ENCODE measurements around the gene TMEM69. TPM values are rescaled to one million over a fixed set of nuclear protein-coding genes. Genes with fewer than 3 reads are reported as not detected.
A peak's percentile ranks its signal among the peaks of the same experiment; 100 is the strongest.

The TMEM69 gene
- total RNA-seq, 6 experiments from 2014 or later: 7.5 to 17.5 (median 10.0) TPM

GRCh38 chr1:45679123-45679522 lies 8.9 kb upstream of the TMEM69 start:
- no peaks in the 10 kb centered on the region for H3K27me3 ChIP-seq
- no peak overlapping the region for H3K4me3 ChIP-seq
- TF ChIP-seq POLR2A (IDR thresholded peaks at IDR 0.05) (no peak), CTCF (IDR thresholded peaks at IDR 0.05) (no peak)
- no peaks in the 10 kb centered on the region for H3K36me3 ChIP-seq
- ATAC-seq (peak; percentile 21 to 57 (median 32)), DNase-seq (no peak)
- H3K4me1 ChIP-seq: peaks cover 0 to 80% (median 38%) of the 10 kb centered on the region in 4 donors
- H3K27ac ChIP-seq: no peak overlapping the region
- intact Hi-C loops (cut with DNase I): no loop called here
- WGBS (ENCODE audit: insufficient coverage, low coverage, low lambda C conversion rate, missing lambda C conversion rate): 6% methylated on average over 3 of the region's 3 CpGs
- no peaks in the 10 kb centered on the region for H3K9me3 ChIP-seq

DNA sequence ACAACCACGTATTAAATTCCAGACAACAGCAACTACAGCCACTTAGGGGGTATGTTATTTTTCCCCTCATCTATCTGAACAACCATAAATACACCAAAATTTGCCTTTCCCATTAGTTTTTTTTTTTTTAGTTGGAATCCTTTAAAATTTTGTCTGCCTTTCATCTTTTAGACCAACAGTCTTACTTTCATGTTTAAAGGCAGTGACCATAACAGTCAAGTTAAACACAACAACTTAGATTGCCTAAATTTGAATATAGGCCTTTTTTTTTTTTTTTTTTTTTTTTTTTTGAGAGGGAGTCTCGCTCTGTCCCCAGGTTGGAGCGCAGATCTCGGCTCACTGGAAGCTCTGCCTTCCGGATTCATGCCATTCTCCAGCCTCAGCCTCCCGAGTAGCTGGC lies 5.0 kb upstream of the TMEM69 start:
- no peaks in the 10 kb centered on the region for H3K36me3 ChIP-seq
- no peak for TF ChIP-seq CTCF (IDR thresholded peaks at IDR 0.05)
- TF ChIP-seq POLR2A (IDR thresholded peaks at IDR 0.05): no peak
- intact Hi-C loops (cut with DNase I): no loop called here
- no peak overlapping the region for H3K4me3 ChIP-seq
- WGBS (ENCODE audit: insufficient coverage, low coverage, low lambda C conversion rate, missing lambda C conversion rate): 30% methylated on average over 2 of the region's 6 CpGs
- no peak for ATAC-seq
- H3K27ac ChIP-seq: no peak overlapping the region
- DNase-seq: no peak
- H3K27me3 ChIP-seq: no peaks in the 10 kb centered on the region
- peaks cover 0 to 47% (median 25%) of the 10 kb centered on the region in 4 donors for H3K4me1 ChIP-seq
- no peaks in the 10 kb centered on the region for H3K9me3 ChIP-seq

- intact Hi-C loops (cut with DNase I): no loop called here
- H3K27ac ChIP-seq: peak overlapping the region in 1 of 3 donors; percentile 93
- H3K9me3 ChIP-seq: no peaks in the 10 kb centered on the region
- 17% methylated on average over 2 of the region's 2 CpGs for WGBS (ENCODE audit: insufficient coverage, low coverage, low lambda C conversion rate, missing lambda C conversion rate)
- H3K4me3 ChIP-seq: peak overlapping the region; percentile 60 to 90 (median 86)
- TF ChIP-seq POLR2A (IDR thresholded peaks at IDR 0.05) (no peak), CTCF (IDR thresholded peaks at IDR 0.05) (no peak)
- ATAC-seq (no peak), DNase-seq (no peak)
- H3K4me1 ChIP-seq: peaks cover 0 to 44% (median 20%) of the 10 kb centered on the region in 4 donors
- H3K27me3 ChIP-seq: no peaks in the 10 kb centered on the region
- H3K36me3 ChIP-seq: no peaks in the 10 kb centered on the region
Observed at GRCh38 chr1:45684402-45684801, 3.6 kb upstream of the TMEM69 start.

DNA sequence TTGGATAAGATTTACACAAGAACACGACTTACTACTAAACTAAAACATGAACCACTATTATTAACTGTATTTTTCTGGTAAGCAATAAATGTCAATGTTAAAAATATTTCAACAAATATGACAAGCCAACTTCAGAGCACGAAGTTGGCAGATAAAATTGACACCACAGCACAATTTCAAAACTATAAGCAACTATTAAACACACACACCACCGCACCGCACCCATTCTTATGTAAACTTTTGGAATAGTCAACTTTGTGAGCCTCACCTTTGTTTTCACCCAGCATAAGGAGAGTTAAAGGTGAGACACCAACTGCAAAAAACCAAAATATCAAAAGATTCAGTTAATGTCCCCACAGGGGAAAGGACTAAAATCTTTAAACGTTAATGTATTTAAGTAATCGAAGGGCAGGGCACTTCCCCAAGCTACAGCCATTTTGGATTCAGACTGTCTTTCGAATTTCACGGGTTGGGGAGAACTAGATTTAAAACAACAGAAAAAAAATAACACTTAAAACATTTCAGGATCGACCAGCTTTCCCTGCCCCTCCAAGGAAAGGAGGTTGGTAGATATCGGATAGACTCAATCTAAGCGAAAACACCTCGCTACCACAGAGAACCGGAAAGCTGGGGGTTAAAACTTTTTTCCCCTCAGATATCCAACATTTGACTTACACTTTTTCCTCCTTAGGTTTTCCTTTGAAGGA lies 2.5 kb upstream of the TMEM69 start:
- WGBS (ENCODE audit: insufficient coverage, low coverage, low lambda C conversion rate, missing lambda C conversion rate): under 1% methylated on average over 13 of the region's 13 CpGs
- H3K4me3 ChIP-seq: peak overlapping the region; percentile 60 to 90 (median 86)
- TF ChIP-seq POLR2A (IDR thresholded peaks at IDR 0.05) (no peak), CTCF (IDR thresholded peaks at IDR 0.05) (no peak)
- no peaks in the 10 kb centered on the region for H3K27me3 ChIP-seq
- DNase-seq (no peak), ATAC-seq (no peak)
- intact Hi-C loops (cut with DNase I): loop anchor here in 1 of 2 donors (5.0 kb wide), 1 partner anchor 117 kb away; the partner anchor contains the start of gene MAST2
- peak overlapping the region; percentile 89 to 96 (median 93) for H3K27ac ChIP-seq
- H3K4me1 ChIP-seq: peaks cover 0 to 34% (median 14%) of the 10 kb centered on the region in 4 donors
- H3K9me3 ChIP-seq: no peaks in the 10 kb centered on the region
- H3K36me3 ChIP-seq: no peaks in the 10 kb centered on the region

Data from right lobe of liver (tissue), 6 donors.